IMR-90 (cell line): Measurements from ENCODE around the gene SPATA33.

ENCODE experiments used
- NFE2L2 ChIP-seq: fragments of 150-350 bp; IDR thresholded peaks from 2 replicates; pipeline ENCODE4 v1.6.1; 2016; ENCODE audit warnings: low read depth, mild to moderate bottlenecking, low read length
- POLR2A ChIP-seq: IDR thresholded peaks from 2 replicates; pipeline ENCODE4 v1.6.1; 2012; ENCODE audit warnings: mild to moderate bottlenecking, low read depth, low read length
- TF ChIP-seq, protein P1 (sequence below): fragments of 150-350 bp; IDR thresholded peaks from 2 replicates; pipeline ENCODE4 v1.6.1; 2017; ENCODE audit warnings: mild to moderate bottlenecking, antibody characterized with exemption, low read length, low read depth

DNA sequence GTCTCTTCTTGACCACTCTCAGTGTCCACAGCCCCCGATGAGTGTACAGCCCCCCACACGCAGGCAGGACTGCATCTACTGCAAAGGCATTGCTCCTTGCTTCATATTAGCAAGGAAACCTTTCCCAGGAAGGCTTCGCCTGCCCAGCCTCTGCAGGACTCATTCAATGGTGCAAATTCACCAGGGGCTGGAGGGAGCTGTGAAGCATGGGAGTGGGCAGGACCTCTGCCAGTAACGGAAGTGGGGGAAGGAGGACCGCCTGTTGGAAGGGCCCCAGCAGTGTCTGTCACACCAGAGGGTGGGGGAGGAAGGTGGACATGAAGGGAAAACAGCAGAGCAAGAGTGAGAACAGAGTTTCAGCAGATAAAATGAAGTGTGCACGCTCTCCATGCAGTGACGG, 2.5 kb downstream of the SPATA33 start:
- TF ChIP-seq POLR2A (no peak), NFE2L2 (no peak)
- TF ChIP-seq, protein P1, sequence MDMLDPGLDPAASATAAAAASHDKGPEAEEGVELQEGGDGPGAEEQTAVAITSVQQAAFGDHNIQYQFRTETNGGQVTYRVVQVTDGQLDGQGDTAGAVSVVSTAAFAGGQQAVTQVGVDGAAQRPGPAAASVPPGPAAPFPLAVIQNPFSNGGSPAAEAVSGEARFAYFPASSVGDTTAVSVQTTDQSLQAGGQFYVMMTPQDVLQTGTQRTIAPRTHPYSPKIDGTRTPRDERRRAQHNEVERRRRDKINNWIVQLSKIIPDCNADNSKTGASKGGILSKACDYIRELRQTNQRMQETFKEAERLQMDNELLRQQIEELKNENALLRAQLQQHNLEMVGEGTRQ = no peak
